Measurements from ENCODE around the gene SGPP2. TPM values are rescaled to one million over a fixed set of nuclear protein-coding genes. Genes with fewer than 3 reads are reported as not detected.
"Not testable (repeated sequence)": the region's sequence is repeated elsewhere in the genome, so short reads cannot be mapped to it uniquely, and the experiment has no call there.

The SGPP2 gene
- total and polyA plus RNA-seq, 4 donors = 1.7 to 8.9 (median 4.8) TPM

DNA sequence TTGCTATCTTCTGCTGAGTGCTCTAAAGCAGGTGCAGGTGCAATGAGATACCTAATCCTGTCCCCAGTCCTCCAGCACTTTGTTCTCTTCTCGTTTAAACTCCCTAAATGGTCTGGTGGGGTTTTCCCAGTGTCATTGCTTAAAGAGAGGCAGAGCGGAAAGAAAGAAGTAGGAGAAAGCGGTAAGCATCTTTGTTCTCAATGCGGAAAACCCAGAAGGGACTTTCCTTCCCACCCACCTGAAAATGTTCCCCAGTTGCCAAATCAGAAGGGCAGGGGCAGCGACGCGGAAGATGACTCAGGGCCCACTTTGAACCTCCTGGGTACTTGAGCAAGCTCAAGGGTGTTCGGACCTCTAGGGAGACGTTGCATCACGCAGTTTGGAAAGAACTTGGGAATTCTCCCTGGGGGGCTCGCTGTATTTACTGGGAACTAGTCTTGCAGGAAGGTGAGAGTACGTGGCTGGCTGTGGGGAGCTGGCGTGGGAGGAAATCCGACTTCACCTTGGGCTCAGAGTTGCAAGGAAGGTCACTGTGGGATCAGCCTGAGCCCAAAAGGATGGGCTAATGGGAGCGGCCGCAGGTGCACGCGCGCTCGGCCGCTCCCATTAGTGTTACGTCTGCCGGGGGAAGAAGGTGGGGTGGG lies 589 bp upstream of the SGPP2 start:
- Histone ChIP-seq H3K27ac (ENCODE audit: low read depth, low read length) (no peak overlapping the region), H3K4me3 (ENCODE audit: low read depth, low read length) (peak overlapping the region; percentile 0), H3K36me3 (ENCODE audit: control insufficient read depth, insufficient read depth, low read length) (no peaks in the 10 kb centered on the region), H3K4me1 (ENCODE audit: control insufficient read depth, insufficient read depth, low read length) (peaks cover 14% of the 10 kb centered on the region), H3K9me3 (ENCODE audit: control insufficient read depth, insufficient read depth, low read length) (no peaks in the 10 kb centered on the region), H3K27me3 (ENCODE audit: control insufficient read depth, insufficient read depth, low read length) (peaks cover 26% of the 10 kb centered on the region)
- 13% methylated on average over 20 of the region's 23 CpGs for WGBS (ENCODE audit: insufficient coverage)
- no peak for DNase-seq (ENCODE audit: low read depth in 4 of 6, low spot score in 6 of 6)

DNA sequence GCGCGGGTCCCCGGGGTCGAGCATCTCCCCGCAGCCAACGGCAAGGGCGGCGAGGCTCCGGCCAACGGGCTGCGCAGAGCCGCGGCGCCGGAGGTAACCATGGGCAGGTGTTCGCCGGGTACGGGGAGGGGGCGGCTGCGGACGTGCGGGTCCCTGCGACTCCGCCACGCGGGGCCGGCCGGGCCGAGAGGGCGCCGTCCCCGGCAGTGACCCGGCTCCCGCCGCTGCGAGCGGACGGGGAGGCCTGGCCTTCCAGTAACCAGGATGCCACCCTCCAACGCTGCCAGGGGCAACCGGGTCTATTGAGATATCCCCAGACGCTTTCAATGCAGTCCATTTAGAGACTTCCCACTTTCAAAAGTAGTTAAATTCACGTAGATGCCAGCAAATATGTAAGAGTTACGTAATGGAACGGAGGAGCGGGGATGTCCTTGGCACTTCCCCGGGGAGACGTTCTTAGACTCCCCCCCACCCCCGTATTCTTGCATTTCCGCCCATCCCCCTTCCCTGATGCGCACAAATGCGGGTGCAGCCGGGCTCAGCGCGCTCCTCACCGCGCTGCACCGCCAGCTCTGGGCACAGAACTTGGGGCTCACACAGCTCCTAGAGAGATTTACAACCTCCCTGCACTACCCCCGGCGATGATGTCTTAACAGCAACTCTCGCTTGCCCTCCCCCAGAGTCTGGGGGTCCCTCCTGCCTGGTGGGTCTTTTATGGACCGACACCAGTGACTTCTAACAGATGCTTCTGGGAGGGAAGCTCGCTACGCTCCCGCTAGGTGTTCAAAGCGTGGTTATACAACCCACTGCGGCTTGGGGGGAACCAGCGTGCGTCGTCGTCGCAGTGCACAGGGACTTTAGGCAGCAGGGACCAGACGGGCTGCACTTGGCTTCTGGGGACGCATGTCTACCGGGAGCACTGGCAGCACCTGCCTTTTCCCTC lies 657 bp downstream of the SGPP2 start:
- under 1% methylated on average over 71 of the region's 74 CpGs for WGBS (ENCODE audit: insufficient coverage)
- peak in 3 of 6 donors; percentile 28 to 72 (median 57) for DNase-seq (ENCODE audit: low read depth in 4 of 6, low spot score in 6 of 6)
- H3K9me3 ChIP-seq (ENCODE audit: control insufficient read depth, insufficient read depth, low read length) = no peaks in the 10 kb centered on the region
- peaks cover 14% of the 10 kb centered on the region for H3K4me1 ChIP-seq (ENCODE audit: control insufficient read depth, insufficient read depth, low read length)
- no peaks in the 10 kb centered on the region for H3K36me3 ChIP-seq (ENCODE audit: control insufficient read depth, insufficient read depth, low read length)
- peaks cover 26% of the 10 kb centered on the region for H3K27me3 ChIP-seq (ENCODE audit: control insufficient read depth, insufficient read depth, low read length)
- H3K27ac ChIP-seq (ENCODE audit: low read depth, low read length) = no peak overlapping the region
- peak overlapping the region; percentile 35 for H3K4me3 ChIP-seq (ENCODE audit: low read depth, low read length)

DNA sequence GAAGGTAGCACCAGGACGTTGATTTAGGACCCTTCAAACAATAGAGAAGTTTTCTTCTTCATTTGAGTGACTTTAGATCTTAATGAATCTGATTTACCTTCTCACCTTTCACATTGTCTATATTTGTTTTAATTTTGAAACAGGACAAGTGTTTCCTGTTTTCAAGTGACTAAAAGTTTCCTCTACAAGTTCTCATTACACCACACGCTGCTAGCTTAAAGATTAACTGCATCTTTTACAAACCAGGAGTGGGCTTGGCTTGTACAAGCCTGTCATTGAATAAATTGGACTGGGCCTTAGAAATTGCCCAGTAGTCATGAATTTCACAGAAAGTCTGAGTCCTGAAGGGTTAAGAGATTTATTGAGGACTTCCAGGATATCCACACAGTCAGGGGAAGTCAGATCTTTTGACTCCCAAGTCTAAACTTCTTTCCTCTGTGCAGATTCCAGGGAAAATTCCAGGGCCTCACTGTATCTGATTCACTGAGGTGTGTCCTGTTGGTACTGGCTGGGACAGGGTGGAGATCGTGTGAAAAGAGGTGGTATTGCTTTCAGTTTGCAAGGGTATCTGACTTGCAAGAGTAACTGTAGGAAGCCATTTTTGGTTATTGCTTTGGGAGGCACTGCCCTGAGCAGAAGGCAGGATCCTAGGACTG lies 3.4 kb downstream of the SGPP2 start:
- WGBS (ENCODE audit: insufficient coverage) = 50% methylated on average over 1 of the region's 3 CpGs
- Histone ChIP-seq H3K27ac (ENCODE audit: low read depth, low read length) (no peak overlapping the region), H3K36me3 (ENCODE audit: control insufficient read depth, insufficient read depth, low read length) (no peaks in the 10 kb centered on the region), H3K9me3 (ENCODE audit: control insufficient read depth, insufficient read depth, low read length) (no peaks in the 10 kb centered on the region), H3K4me3 (ENCODE audit: low read depth, low read length) (no peak overlapping the region), H3K4me1 (ENCODE audit: control insufficient read depth, insufficient read depth, low read length) (peaks cover 14% of the 10 kb centered on the region), H3K27me3 (ENCODE audit: control insufficient read depth, insufficient read depth, low read length) (peaks cover 22% of the 10 kb centered on the region)
- no peak for DNase-seq (ENCODE audit: low read depth in 4 of 6, low spot score in 6 of 6)

DNA sequence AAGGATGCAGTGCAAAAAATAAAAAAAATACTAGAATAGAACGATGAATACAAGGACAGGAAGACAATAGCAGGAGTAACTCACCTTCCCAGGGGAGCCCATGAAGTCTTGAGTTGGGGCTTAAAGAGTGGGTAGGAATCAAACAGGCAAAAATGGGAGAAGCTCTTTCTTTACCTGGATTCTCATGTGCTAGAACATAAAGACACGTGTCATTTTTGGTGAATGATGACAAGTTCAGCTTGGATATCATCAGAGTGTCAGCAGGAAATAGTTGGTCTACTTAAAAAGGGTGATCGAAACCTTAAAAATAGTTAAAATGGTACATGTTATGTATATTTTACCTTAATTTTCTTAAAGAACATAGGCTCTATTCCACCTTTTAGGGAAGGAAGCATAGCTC lies 5.7 kb downstream of the SGPP2 start:
- 90% methylated on average over 2 of the region's 3 CpGs for WGBS (ENCODE audit: insufficient coverage)
- Histone ChIP-seq H3K4me3 (ENCODE audit: low read depth, low read length) (no peak overlapping the region), H3K36me3 (ENCODE audit: control insufficient read depth, insufficient read depth, low read length) (no peaks in the 10 kb centered on the region), H3K27ac (ENCODE audit: low read depth, low read length) (no peak overlapping the region), H3K4me1 (ENCODE audit: control insufficient read depth, insufficient read depth, low read length) (peaks cover 5% of the 10 kb centered on the region), H3K27me3 (ENCODE audit: control insufficient read depth, insufficient read depth, low read length) (peaks cover 6% of the 10 kb centered on the region), H3K9me3 (ENCODE audit: control insufficient read depth, insufficient read depth, low read length) (no peaks in the 10 kb centered on the region)
- no peak for DNase-seq (ENCODE audit: low read depth in 4 of 6, low spot score in 6 of 6)

DNA sequence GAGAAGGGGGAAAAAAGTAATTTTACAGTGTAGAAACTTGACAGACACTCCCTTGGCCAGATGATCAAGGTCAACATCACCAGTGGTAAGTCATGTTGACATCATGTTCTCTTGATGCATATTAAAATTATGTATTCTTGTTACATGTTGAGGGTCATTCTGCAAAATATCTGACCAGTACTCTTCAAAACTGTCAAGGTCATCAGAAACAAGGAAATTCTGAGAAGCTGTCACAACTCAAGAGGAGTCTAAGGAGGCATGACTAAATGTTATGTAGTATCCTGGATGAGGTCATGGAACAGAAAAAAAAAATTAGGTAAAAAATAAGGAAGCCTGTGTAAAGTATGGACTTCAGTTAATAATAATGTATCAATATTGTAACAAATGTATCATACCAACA lies 6.3 kb downstream of the SGPP2 start:
- no peaks in the 10 kb centered on the region for H3K4me1 ChIP-seq (ENCODE audit: control insufficient read depth, insufficient read depth, low read length)
- DNase-seq (ENCODE audit: low read depth in 4 of 6, low spot score in 6 of 6) = no peak
- no peaks in the 10 kb centered on the region for H3K9me3 ChIP-seq (ENCODE audit: control insufficient read depth, insufficient read depth, low read length)
- no peaks in the 10 kb centered on the region for H3K27me3 ChIP-seq (ENCODE audit: control insufficient read depth, insufficient read depth, low read length)
- no peak overlapping the region for H3K4me3 ChIP-seq (ENCODE audit: low read depth, low read length)
- no peak overlapping the region for H3K27ac ChIP-seq (ENCODE audit: low read depth, low read length)
- no peaks in the 10 kb centered on the region for H3K36me3 ChIP-seq (ENCODE audit: control insufficient read depth, insufficient read depth, low read length)

DNA sequence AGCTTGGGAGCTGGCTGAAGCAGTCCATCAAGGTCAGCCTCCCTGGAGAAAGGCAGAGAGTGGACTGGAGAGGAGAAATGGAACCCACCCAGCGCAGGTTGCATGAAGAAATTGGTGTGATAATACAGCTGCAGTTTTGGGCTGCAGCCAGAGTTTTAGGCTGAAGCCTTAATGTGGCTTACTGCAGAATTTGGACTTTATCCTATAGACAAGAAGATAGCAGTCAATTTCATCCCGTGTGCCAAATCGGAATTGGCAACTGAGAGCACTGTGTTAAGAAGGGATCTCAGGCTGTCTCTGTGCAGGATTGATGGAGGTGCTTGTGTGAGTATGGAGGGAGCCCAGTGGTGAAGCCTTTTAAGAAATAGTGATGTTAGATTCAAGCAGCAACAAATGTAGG lies 7.5 kb downstream of the SGPP2 start:
- no peak overlapping the region for H3K4me3 ChIP-seq (ENCODE audit: low read depth, low read length)
- no peaks in the 10 kb centered on the region for H3K27me3 ChIP-seq (ENCODE audit: control insufficient read depth, insufficient read depth, low read length)
- H3K27ac ChIP-seq (ENCODE audit: low read depth, low read length) = no peak overlapping the region
- 100% methylated on average over 1 of the region's 3 CpGs for WGBS (ENCODE audit: insufficient coverage)
- H3K9me3 ChIP-seq (ENCODE audit: control insufficient read depth, insufficient read depth, low read length) = no peaks in the 10 kb centered on the region
- no peak for DNase-seq (ENCODE audit: low read depth in 4 of 6, low spot score in 6 of 6)
- H3K36me3 ChIP-seq (ENCODE audit: control insufficient read depth, insufficient read depth, low read length) = no peaks in the 10 kb centered on the region
- H3K4me1 ChIP-seq (ENCODE audit: control insufficient read depth, insufficient read depth, low read length) = no peaks in the 10 kb centered on the region

DNA sequence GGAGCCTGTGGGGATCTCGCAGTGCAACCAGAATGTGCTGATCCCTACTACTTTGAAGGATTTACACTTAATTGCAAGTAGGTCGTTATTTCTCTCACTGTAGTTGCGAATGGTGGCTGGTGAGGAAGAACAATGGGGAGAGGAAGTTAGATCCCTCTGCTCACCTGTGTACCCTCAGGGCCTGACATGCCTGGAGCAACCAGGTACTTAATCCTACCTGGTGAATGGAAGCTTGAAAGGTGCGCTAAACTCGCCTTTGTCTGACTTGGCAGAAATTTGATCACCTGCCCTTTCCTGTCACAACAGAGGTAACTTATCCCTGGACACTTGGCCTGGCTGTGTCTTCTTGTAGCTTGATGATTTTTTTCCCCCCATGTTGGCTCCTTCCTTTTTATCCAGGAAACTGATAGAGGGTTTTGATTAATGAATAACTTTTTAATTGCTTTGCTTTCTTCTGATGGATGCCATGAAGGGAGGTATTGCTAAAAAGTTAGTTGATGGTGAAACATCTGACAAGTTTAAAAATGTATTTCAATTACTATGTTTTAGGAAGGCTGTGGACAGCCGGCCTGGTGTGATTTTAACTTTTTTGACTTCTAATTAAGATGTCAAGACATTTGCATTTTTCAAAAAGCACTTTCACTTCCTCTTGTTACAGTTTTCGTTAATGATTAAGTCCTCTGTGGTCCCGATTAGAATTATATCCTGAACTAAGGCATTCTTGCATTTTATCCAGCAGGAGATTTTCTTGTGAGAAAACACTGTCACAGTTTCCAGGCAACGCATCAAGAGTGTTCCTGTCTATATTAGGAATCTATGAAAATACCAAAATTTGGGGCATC lies 9.2 kb downstream of the SGPP2 start:
- Histone ChIP-seq H3K9me3 (ENCODE audit: control insufficient read depth, insufficient read depth, low read length) (no peaks in the 10 kb centered on the region), H3K36me3 (ENCODE audit: control insufficient read depth, insufficient read depth, low read length) (no peaks in the 10 kb centered on the region), H3K27me3 (ENCODE audit: control insufficient read depth, insufficient read depth, low read length) (no peaks in the 10 kb centered on the region), H3K4me3 (ENCODE audit: low read depth, low read length) (no peak overlapping the region), H3K27ac (ENCODE audit: low read depth, low read length) (no peak overlapping the region), H3K4me1 (ENCODE audit: control insufficient read depth, insufficient read depth, low read length) (no peaks in the 10 kb centered on the region)
- no peak for DNase-seq (ENCODE audit: low read depth in 4 of 6, low spot score in 6 of 6)
- WGBS (ENCODE audit: insufficient coverage) = 71% methylated on average over 2 of the region's 9 CpGs

DNA sequence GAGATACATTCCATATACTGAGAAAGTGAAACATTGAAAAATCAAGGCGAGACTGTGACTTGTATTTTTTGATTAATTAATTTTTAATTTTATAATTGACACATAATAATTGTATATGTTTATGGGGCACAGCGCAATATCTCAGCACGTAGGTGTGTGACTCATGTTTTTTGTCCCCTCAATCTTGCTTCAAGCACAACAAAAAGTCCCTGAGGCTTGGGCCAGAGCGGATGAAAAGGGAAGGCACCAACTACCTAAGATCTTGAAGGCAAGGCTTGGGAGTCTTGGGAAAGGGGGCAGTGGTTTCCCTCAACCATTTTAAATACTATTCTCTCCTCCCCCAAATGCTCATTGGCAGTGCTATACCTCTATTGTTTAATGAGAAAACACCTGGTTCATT lies 9.9 kb downstream of the SGPP2 start:
- Histone ChIP-seq H3K27me3 (ENCODE audit: control insufficient read depth, insufficient read depth, low read length) (no peaks in the 10 kb centered on the region), H3K27ac (ENCODE audit: low read depth, low read length) (no peak overlapping the region), H3K9me3 (ENCODE audit: control insufficient read depth, insufficient read depth, low read length) (no peaks in the 10 kb centered on the region), H3K4me1 (ENCODE audit: control insufficient read depth, insufficient read depth, low read length) (no peaks in the 10 kb centered on the region), H3K36me3 (ENCODE audit: control insufficient read depth, insufficient read depth, low read length) (no peaks in the 10 kb centered on the region), H3K4me3 (ENCODE audit: low read depth, low read length) (no peak overlapping the region)
- no CpG with 5 or more reads among the region's 4 CpGs for WGBS (ENCODE audit: insufficient coverage)
- no peak for DNase-seq (ENCODE audit: low read depth in 4 of 6, low spot score in 6 of 6)

DNA sequence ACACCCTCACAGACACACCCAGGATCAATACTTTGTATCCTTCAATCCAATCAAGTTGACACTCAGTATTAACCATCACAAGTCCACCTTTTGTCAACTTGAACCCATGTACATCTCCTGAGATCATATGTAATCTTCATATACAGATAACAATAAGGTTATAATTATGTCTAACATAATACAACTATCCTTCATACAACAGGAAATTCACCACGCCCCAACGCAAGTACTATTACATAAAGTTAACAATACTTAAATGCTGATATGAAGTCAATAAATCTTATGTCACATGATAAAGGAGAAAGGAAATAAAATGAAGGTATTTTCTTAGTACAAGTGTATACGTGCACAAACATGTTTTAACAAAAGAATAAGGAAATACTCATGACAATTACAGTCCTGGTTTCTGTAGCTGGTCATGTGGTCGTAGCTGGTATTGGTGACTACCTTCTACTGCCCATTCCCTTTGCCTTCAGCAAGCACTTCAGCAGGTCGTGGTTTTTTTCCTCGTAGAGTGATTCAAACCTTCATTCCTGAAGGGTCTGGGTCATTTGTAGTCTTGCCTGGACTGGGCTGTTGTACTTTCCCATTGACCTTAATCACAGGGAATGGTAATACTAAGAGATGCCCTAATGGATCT lies 11.2 kb downstream of the SGPP2 start:
- not testable (repeated sequence) for H3K4me1 ChIP-seq (ENCODE audit: control insufficient read depth, insufficient read depth, low read length); H3K27ac ChIP-seq (ENCODE audit: low read depth, low read length); H3K9me3 ChIP-seq (ENCODE audit: control insufficient read depth, insufficient read depth, low read length); H3K36me3 ChIP-seq (ENCODE audit: control insufficient read depth, insufficient read depth, low read length); DNase-seq (ENCODE audit: low read depth in 4 of 6, low spot score in 6 of 6); H3K27me3 ChIP-seq (ENCODE audit: control insufficient read depth, insufficient read depth, low read length); H3K4me3 ChIP-seq (ENCODE audit: low read depth, low read length)
- 95% methylated on average over 3 of the region's 6 CpGs for WGBS (ENCODE audit: insufficient coverage)
